ENCODE results near the gene GRIP1. TPM values are rescaled to one million over a fixed set of nuclear protein-coding genes. Genes with fewer than 3 reads are reported as not detected.

GRIP1 gene
- total and polyA plus RNA-seq, 2 of the 4 experiments (the other 2 are of a cell fraction), result under 0.01 to 0.07 TPM

DNA sequence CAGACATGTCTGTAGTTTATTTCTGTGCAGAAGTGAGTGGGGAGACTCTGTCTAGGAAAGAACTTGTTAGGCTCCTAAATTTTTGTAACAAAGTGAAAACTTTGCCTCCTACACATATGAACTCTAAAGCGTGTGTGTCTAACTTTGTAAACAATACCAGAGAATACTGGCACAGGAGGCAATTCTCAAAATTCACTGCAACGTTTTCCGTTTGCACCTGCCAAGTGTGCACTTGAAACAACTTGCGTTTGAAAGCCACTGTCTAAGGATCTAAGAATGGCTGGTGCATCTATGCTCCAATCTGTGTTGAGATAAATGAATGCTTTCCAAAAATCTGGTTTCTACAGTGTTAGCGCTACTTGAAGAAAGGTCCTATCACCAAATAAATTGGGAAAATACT is 15.3 kb downstream of the GRIP1 start:
- WGBS, 2 experiments (ENCODE audit: extremely low coverage in 2 of 2, insufficient read length in 1 of 2), result 54% methylated on average over 2 of the region's 5 CpGs; no CpG with 5 or more reads in 1 of the 2 experiments
- Histone ChIP-seq H3K4me2 (ENCODE audit: low read depth, low read length) (no peak overlapping the region), H2AK5ac (ENCODE audit: low read depth, low read length) (no peak overlapping the region), H4K5ac (ENCODE audit: low read depth, low read length) (no peak overlapping the region), H3K4me1 (ENCODE audit: control insufficient read depth, insufficient read depth, low read length) (no peaks in the 10 kb centered on the region), H2BK5ac (ENCODE audit: low read depth, low read length, poor library complexity, severe bottlenecking) (no peak overlapping the region), H3K4ac (ENCODE audit: low read depth, low read length) (no peak overlapping the region), H3K9ac (ENCODE audit: low read depth, low read length) (no peak overlapping the region), H4K91ac (ENCODE audit: insufficient read depth, low read depth, low read length) (no peak overlapping the region), H3K79me1 (ENCODE audit: low read depth in 1 of 2, low read length in 2 of 2) (no peaks in the 10 kb centered on the region), H3K18ac (ENCODE audit: low read depth, low read length) (no peak overlapping the region), H2BK20ac (ENCODE audit: low read depth, low read length) (no peak overlapping the region), H3K23ac (ENCODE audit: low read depth, low read length) (no peak overlapping the region), H3K36me3 (ENCODE audit: control insufficient read depth, insufficient read depth, low read length) (no peaks in the 10 kb centered on the region), H2BK120ac (ENCODE audit: low read depth, low read length) (no peak overlapping the region), H3K9me1 (ENCODE audit: insufficient read depth, low read length) (no peaks in the 10 kb centered on the region), H2AK9ac (replicated peaks; ENCODE audit: low read depth, low read length, poor library complexity) (no peak overlapping the region), H3K14ac (replicated peaks; ENCODE audit: low read depth, low read length) (no peak overlapping the region), H4K8ac (ENCODE audit: low read depth in 2 of 2, low read length in 2 of 2) (no peak overlapping the region), H2AFZ (replicated peaks; ENCODE audit: low read length, poor library complexity) (no peak overlapping the region), H3K4me3 (ENCODE audit: insufficient read depth, low read depth, low read length) (no peak overlapping the region), H3K9me3 (ENCODE audit: control insufficient read depth, insufficient read depth, low read length) (no peaks in the 10 kb centered on the region), H4K20me1 (ENCODE audit: insufficient read depth, low read length) (no peaks in the 10 kb centered on the region), H2BK15ac (ENCODE audit: low read depth, low read length) (no peak overlapping the region), H3K27ac (ENCODE audit: insufficient read depth, low read length) (no peak overlapping the region), H3K27me3 (ENCODE audit: control insufficient read depth, insufficient read depth, low read length) (no peaks in the 10 kb centered on the region), H3K56ac (ENCODE audit: extremely low read depth, insufficient read depth, low read length) (no peak overlapping the region)
- no peak for DNase-seq
- no peak for TF ChIP-seq MXI1 (IDR thresholded peaks at IDR 0.05; ENCODE audit: borderline replicate concordance, low read depth, low read length)
- TF ChIP-seq BHLHE40 (IDR thresholded peaks at IDR 0.05; ENCODE audit: low read depth, low read length), result no peak
- TF ChIP-seq RCOR1 (IDR thresholded peaks at IDR 0.05; ENCODE audit: insufficient replicate concordance, low read length), result no peak
- no peak for TF ChIP-seq CHD1 (IDR thresholded peaks at IDR 0.05; ENCODE audit: low read depth, low read length)
- no peak for TF ChIP-seq SMC3 (IDR thresholded peaks at IDR 0.05; ENCODE audit: low read depth, low read length)
- POLR2A ChIA-PET (ENCODE audit: unreplicated experiment), result no interaction called here
- no peak for ATAC-seq (ENCODE audit: low read depth)
- no TSS peak for BruUV-seq (replicated peaks)
- CTCF ChIA-PET, result no interaction called here
- in situ Hi-C loops (cut with MboI; ENCODE audit: low sequenced_read_pairs), result no loop called here
- dilution Hi-C loops (cut with HindIII; ENCODE audit: low sequenced_read_pairs, unreplicated experiment), result no loop called here
- intact Hi-C loops (cut with micrococcal nuclease), result no loop called here
